SK-N-MC (cell line): ENCODE measurements around the gene NSUN3.

Experiments used
- EZH2 ChIP-seq: fragments of 200-600 bp; sonication (generic); IDR thresholded peaks from one replicate; pipeline ENCODE4 v1.6.1; 2017; ENCODE audit warnings: antibody characterized with exemption
- FOXP2 ChIP-seq: optimal IDR thresholded peaks from 2 replicates; pipeline ENCODE3; 2011; ENCODE audit warnings: mild to moderate bottlenecking, moderate library complexity; ENCODE audit not compliant: insufficient read depth; ENCODE audit errors: extremely low read length, control extremely low read depth
- POLR2AphosphoS5 ChIP-seq: IDR thresholded peaks from 2 replicates; pipeline ENCODE4 v1.6.1; 2012; ENCODE audit warnings: mild to moderate bottlenecking, low read depth, low read length, borderline replicate concordance

DNA sequence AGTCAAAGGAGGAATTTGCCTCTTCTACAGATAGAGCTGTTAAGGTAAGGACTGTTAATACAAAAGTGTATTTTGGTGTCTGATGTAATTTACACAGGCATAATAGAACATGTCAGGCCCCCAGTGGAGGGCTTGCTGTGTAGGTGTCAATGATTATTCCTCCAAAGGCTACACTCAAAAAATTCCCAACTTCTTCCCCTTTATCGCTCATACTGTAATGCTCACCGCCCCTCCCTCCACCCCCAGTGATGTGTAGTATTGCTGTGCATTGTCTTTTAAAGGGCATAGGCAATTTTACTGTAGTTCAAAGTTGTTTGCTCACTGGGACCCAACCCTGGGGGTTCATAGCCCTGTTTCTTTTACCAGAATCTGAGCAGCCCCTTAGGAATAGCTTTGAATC lies 32.2 kb downstream of the NSUN3 start:
- no peak for TF ChIP-seq POLR2AphosphoS5
- no peak for TF ChIP-seq EZH2
- TF ChIP-seq FOXP2: no peak
